ENCODE results near the gene INTS1.

INTS1 gene

GRCh38 chr7:1492640-1493039 is 11.5 kb downstream of the INTS1 start:
- H3K4me3 ChIP-seq (ENCODE audit: low read length) = no peak overlapping the region
- no peak for DNase-seq (ENCODE audit: low read depth)
- no peak for TF ChIP-seq CTCF (conservative IDR thresholded peaks at IDR 0.05; ENCODE audit: low read length)

- DNase-seq (ENCODE audit: low read depth) = no peak
- no peak for TF ChIP-seq CTCF (conservative IDR thresholded peaks at IDR 0.05; ENCODE audit: low read length)
- no peak overlapping the region for H3K4me3 ChIP-seq (ENCODE audit: low read length)
These were observed 12.0 kb downstream of the INTS1 start for GRCh38 chr7:1492221-1492620.

- no peak overlapping the region for H3K4me3 ChIP-seq (ENCODE audit: low read length)
- DNase-seq (ENCODE audit: low read depth) = no peak
- no peak for TF ChIP-seq CTCF (conservative IDR thresholded peaks at IDR 0.05; ENCODE audit: low read length)
These were observed 13.4 kb downstream of the INTS1 start for GRCh38 chr7:1490837-1491236.

GRCh38 chr7:1489336-1489735 is 14.9 kb downstream of the INTS1 start:
- DNase-seq (ENCODE audit: low read depth) = no peak
- no peak for TF ChIP-seq CTCF (conservative IDR thresholded peaks at IDR 0.05; ENCODE audit: low read length)
- H3K4me3 ChIP-seq (ENCODE audit: low read length) = no peak overlapping the region

- no peak for DNase-seq (ENCODE audit: low read depth)
- no peak for TF ChIP-seq CTCF (conservative IDR thresholded peaks at IDR 0.05; ENCODE audit: low read length)
- H3K4me3 ChIP-seq (ENCODE audit: low read length) = no peak overlapping the region
These were observed 16.2 kb downstream of the INTS1 start for GRCh38 chr7:1488016-1488415.

GRCh38 chr7:1487466-1487865 is 16.7 kb downstream of the INTS1 start:
- no peak overlapping the region for H3K4me3 ChIP-seq (ENCODE audit: low read length)
- TF ChIP-seq CTCF (conservative IDR thresholded peaks at IDR 0.05; ENCODE audit: low read length) = no peak
- no peak for DNase-seq (ENCODE audit: low read depth)

GRCh38 chr7:1486571-1486970 is 17.6 kb downstream of the INTS1 start:
- no peak overlapping the region for H3K4me3 ChIP-seq (ENCODE audit: low read length)
- DNase-seq (ENCODE audit: low read depth) = no peak
- TF ChIP-seq CTCF (conservative IDR thresholded peaks at IDR 0.05; ENCODE audit: low read length) = no peak

All from AG10803 (cell line).